Spleen (tissue), 7 donors: ENCODE results near the gene USH2A.

Source experiments
- POLR2A ChIP-seq, 3 donors: fragments of 450-650 bp; IDR thresholded peaks; one replicate each; pipeline ENCODE4 v1.5.1; 2017; ENCODE audit warnings: antibody characterized with exemption in 3 of 3, mild to moderate bottlenecking in 1 of 3
- POLR2AphosphoS5 ChIP-seq, 3 donors: sonication (generic); formaldehyde crosslinking; IDR thresholded peaks; one replicate each; pipeline ENCODE4 v1.5.1; 2017; ENCODE audit warnings: antibody characterized with exemption in 3 of 3
- TF ChIP-seq, protein P1 (sequence below), 11 experiments: fragments of 200-600 bp in 7 of 11; fragments of 450-650 bp in 4 of 11; sonication (generic) in 4 of 11; IDR thresholded peaks in 8 of 11; conservative IDR thresholded peaks in 3 of 11; 1 replicate in 7 of 11; 2 replicates in 4 of 11; pipeline versions ENCODE4 v1.4.0 to v1.8.0; 2016 to 2021; ENCODE audit warnings: antibody characterized with exemption in 11 of 11, inconsistent platforms in 4 of 11, mild to moderate bottlenecking in 1 of 11
- donor health status: DM: no; HTN: no; CAD: no; lungs with moderate emphysema.
- donor health status: DM: no; HTN: no; CAD: no.
- donor health status: DM: no; HTN: no; CAD: no.

- TF ChIP-seq, protein P1, sequence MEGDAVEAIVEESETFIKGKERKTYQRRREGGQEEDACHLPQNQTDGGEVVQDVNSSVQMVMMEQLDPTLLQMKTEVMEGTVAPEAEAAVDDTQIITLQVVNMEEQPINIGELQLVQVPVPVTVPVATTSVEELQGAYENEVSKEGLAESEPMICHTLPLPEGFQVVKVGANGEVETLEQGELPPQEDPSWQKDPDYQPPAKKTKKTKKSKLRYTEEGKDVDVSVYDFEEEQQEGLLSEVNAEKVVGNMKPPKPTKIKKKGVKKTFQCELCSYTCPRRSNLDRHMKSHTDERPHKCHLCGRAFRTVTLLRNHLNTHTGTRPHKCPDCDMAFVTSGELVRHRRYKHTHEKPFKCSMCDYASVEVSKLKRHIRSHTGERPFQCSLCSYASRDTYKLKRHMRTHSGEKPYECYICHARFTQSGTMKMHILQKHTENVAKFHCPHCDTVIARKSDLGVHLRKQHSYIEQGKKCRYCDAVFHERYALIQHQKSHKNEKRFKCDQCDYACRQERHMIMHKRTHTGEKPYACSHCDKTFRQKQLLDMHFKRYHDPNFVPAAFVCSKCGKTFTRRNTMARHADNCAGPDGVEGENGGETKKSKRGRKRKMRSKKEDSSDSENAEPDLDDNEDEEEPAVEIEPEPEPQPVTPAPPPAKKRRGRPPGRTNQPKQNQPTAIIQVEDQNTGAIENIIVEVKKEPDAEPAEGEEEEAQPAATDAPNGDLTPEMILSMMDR (IDR thresholded peaks at IDR 0.05 in 8 of 11, conservative IDR thresholded peaks at IDR 0.05 in 3 of 11), result no peak
- TF ChIP-seq POLR2A (IDR thresholded peaks at IDR 0.05), result no peak
- TF ChIP-seq POLR2AphosphoS5 (IDR thresholded peaks at IDR 0.05), result no peak
Measured at GRCh38 chr1:215650446-215651149, 772.6 kb downstream of the USH2A start.
